COLO829 (cell line): ENCODE results near the gene MEGF8.

Source experiments
- DNase-seq: peaks from one replicate; pipeline ENCODE4 v3.0.0; 2012; ENCODE audit warnings: low spot score

The MEGF8 gene

DNA sequence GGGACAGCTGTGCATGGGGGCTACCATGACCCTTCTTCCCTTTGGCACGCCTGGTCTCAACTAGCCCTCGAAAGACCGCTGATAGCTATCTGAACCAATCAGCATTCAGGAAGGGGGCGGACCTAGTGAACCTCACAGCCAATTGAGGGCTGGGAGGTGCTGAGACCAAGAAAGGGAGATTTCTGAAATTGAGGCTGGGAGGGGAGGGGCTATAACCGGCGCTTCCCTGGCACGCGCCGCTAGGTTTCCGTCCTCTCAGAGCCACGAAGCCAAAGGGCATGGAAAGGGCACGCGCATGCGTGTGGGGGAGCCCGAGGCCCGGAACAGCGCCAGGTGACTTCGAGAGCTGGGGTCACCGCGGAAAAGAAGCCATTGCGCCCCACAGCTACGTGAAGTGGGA is 18.8 kb upstream of the MEGF8 start:
- no peak for DNase-seq

DNA sequence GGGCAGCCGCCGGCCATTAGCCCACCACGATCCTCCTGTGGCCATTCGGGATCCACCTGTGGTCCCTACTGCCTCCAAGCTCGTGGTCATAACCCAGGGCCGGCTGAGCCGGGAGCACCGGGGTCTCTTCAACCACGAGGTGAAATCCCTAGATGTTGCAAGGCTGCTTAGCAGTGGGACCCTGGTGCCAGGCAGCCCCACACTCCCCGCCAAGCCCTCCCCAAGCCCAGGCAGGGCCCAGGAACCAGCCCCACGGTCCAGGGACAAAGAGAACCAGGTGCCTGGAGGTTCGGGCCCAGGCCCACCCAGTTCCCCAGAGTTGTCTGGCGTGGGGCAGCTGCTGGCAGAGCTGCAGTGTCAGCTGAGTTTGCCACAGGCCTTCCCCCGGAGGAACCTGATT is 15.7 kb upstream of the MEGF8 start:
- no peak for DNase-seq

- DNase-seq = peak; percentile 82
Measured at GRCh38 chr19:42311657-42312056, 13.8 kb upstream of the MEGF8 start.

- no peak for DNase-seq
Measured at GRCh38 chr19:42312370-42312769, 13.1 kb upstream of the MEGF8 start.

- peak; percentile 51 for DNase-seq
Measured at GRCh38 chr19:42313096-42313839, 12.2 kb upstream of the MEGF8 start, which contains the start of gene TMEM145. Gene TMEM145 (plus strand): TSS chr19:42313309. CDS start chr19:42313377, 68 bp downstream.

GRCh38 chr19:42313840-42314755 is 11.3 kb upstream of the MEGF8 start:
- DNase-seq = no peak

DNA sequence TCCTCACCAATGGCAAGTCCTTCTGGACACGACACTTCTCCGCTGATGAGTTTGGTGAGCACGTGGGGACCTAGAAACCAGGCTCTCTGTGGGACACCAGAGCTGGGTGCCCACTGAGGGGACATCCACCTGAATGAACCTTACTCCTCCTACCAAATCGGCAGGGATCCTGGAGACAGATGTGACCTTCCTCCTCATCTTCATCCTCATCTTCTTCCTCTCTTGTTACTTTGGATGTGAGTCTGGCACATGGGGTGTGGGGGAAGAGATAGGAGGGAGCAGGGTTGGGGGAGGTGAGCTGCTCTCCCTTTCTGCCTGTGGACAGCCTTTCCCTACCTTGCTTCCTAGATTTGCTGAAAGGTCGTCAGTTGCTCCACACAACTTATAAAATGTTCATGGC is 10.4 kb upstream of the MEGF8 start:
- no peak for DNase-seq

GRCh38 chr19:42316223-42317211 is 8.9 kb upstream of the MEGF8 start:
- peak; percentile 25 for DNase-seq

- no peak for DNase-seq
Measured at GRCh38 chr19:42317535-42317934, 7.9 kb upstream of the MEGF8 start.

- no peak for DNase-seq
Measured at GRCh38 chr19:42322305-42322704, 3.1 kb upstream of the MEGF8 start.

DNA sequence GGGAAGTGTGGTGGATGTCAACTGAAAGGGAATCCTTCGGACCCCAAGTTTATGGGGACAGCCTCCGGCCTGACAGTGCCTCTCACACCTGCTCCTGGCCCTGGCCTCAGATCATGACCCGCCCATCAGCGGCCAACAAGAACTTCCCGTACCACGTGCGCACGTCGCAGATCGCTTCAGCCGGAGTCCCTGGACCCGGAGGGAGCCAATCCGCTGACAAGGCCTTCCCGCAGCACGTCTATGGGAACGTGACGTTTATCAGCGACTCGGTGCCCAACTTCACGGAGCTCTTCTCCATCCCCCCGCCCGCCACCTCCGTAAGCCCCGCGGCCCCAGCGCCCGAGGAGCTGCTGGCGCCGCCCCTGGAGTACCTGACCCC is 2.0 kb upstream of the MEGF8 start:
- DNase-seq = no peak

DNA sequence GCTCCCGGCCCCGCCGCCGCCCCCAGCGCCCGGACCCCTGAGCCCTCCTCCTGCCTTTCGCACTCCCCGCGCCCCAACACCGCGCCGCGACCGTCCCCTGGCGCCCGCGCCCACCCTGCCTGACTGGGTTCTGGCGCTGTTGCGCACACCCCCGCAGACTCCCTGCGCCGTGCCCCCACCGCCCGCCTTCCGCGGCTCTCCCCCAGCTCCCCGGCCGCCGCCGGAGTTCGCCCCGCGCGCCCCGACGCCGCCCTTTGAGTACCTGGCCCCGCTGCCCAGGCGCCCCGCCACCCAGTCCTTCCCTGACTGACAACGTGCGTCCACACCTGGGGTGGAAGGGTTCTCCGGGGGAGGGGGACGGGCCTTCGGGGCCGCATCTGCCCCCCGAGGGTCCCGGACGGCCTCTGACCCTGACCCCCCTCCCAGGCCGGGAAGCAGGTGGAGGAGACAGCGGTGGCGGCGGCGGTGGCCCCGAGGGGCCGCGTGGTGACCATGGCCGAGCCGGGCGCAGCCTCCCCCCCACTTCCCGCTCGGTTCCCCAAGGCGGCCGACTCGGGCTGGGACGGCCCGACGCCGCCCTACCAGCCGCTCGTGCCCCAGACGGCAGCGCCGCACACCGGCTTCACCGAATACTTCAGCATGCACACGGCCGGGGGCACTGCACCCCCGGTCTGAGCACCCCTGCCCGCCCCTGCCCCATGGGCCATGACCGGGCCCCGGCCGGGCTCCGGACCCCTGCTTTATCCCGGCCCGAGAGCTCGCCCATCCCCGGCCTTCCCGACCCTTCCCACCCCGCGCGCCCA is 1.4 kb upstream of the MEGF8 start:
- DNase-seq = no peak

DNA sequence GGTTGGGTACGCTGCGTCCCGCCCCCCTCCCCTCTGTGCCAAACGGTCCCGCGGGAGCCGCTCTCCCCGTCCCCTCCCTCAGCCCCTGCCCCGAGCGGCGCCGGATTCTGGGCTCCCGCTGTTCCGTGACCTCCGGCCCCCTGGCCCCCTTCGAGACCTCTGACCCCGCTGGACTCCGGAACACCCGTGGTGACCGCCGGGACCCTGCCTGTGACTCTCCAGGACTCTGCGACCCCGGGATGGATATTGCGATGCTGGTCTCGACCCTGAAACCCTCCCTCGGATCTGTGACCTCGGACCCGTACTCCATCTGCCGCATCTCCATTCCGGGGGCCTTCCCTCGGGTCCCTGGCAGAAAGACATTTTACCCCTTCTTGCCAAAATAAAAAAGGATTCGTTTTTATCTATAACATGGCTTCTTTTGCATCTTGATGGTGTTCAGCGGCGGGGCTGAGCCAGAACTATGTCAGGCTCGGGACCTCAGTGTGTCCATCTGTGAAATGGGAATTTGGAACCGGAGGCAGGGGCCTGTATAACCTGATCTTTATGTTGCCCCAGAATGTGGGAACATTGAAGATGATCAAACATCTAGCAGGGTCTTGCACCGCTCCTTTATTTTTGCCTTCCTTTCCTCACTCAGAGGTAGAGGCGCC is 654 bp upstream of the MEGF8 start:
- no peak for DNase-seq

- no peak for DNase-seq
Measured at GRCh38 chr19:42325896-42326771, 699 bp downstream of the MEGF8 start.

GRCh38 chr19:42326969-42327368 is 1.5 kb downstream of the MEGF8 start:
- no peak for DNase-seq

DNA sequence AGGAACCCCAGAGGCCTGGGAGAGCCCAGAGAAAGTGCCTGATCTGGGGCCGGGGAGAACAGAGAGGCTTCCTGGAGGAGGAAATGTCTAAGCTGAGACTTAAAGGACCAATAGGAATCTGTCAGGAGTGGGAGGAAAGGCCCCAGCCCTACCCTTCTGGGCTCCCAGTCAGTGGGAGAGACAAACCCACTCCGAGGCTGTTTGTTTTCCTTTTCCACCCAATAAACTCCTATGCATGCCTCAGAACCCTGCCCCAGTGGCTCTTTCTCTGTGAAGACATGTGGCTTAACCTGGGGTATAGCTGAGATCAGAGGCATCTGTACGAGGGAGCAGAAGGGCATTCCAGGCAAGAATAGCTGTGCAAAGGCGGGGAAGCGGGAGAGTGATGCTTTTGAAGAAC is 1.9 kb downstream of the MEGF8 start:
- no peak for DNase-seq

GRCh38 chr19:42328106-42328505 is 2.7 kb downstream of the MEGF8 start:
- DNase-seq = no peak

DNA sequence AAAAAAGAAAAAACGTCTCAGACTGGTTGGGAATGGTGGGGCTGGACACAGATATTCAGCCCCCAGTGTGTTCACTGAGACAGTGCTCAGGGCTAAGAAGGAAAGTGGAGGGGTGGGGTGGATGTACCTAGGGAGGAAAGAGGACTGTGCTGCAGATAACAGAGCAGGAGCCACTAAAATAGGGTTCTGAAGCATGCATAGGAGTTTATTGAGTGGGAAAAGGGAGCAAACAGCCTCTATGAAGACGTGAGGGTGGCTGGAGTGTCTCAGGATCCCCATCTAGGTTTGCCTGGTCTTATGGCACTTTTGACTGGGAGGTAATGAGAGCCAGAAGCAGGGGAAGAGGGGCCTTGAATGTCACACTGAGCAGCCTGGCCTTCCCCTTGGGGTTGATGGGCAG is 3.4 kb downstream of the MEGF8 start:
- DNase-seq = no peak

- peak; percentile 67 for DNase-seq
Measured at GRCh38 chr19:42330241-42330711, 4.8 kb downstream of the MEGF8 start.
